CD14-positive monocyte (primary cell): Measurements from ENCODE around the gene FAM210A. TPM values are rescaled to one million over a fixed set of nuclear protein-coding genes. Genes with fewer than 3 reads are reported as not detected.
A peak's percentile ranks its signal among the peaks of the same experiment; 100 is the strongest.

Source experiments
- DNase-seq, 3 donors: peaks; one replicate each; pipeline ENCODE4 v3.0.0-alpha.2; 2011 to 2022
- H2AFZ ChIP-seq: 2 replicates; pipeline ENCODE4 v1.6.0; 2012; ENCODE audit warnings: mild to moderate bottlenecking, low read depth, low read length, inconsistent platforms; ENCODE audit not compliant: insufficient read depth, poor library complexity, severe bottlenecking
- H3K27ac ChIP-seq, 2 donors: 1 replicate in 1 of 2; 2 replicates in 1 of 2; pipeline ENCODE4 v1.5.1; 2012 to 2013; ENCODE audit warnings: low read length in 2 of 2, control low read depth in 1 of 2, inconsistent platforms in 1 of 2, low read depth in 1 of 2, mild to moderate bottlenecking in 1 of 2
- H3K27me3 ChIP-seq, 2 donors: one replicate each; pipeline versions ENCODE4 v1.6.0 to v1.6.1; 2011 to 2013; ENCODE audit warnings: low read length in 2 of 2; ENCODE audit not compliant: control insufficient read depth in 2 of 2, insufficient read depth in 2 of 2
- H3K36me3 ChIP-seq, 2 donors: replicated peaks in 1 of 2; 1 replicate in 1 of 2; 2 replicates in 1 of 2; pipeline versions ENCODE4 v1.5.1 to v1.6.1; 2012 to 2013; ENCODE audit warnings: low read length in 2 of 2, control low read depth in 1 of 2, inconsistent platforms in 1 of 2, mild to moderate bottlenecking in 1 of 2; ENCODE audit not compliant: insufficient read depth in 2 of 2, control insufficient read depth in 1 of 2
- H3K4me1 ChIP-seq, 2 donors: 1 replicate in 1 of 2; 2 replicates in 1 of 2; pipeline versions ENCODE4 v1.5.1 to v1.6.1; 2012 to 2013; ENCODE audit warnings: low read length in 2 of 2, control low read depth in 1 of 2, inconsistent platforms in 1 of 2, mild to moderate bottlenecking in 1 of 2, moderate library complexity in 1 of 2; ENCODE audit not compliant: insufficient read depth in 2 of 2, control insufficient read depth in 1 of 2
- H3K4me2 ChIP-seq: replicated peaks from 2 replicates; pipeline ENCODE3; 2012; ENCODE audit warnings: low read length, moderate library complexity, mild to moderate bottlenecking; ENCODE audit not compliant: poor library complexity, severe bottlenecking; ENCODE audit errors: extremely low read depth
- H3K4me3 ChIP-seq, 3 experiments: fragments of 200-600 bp in 1 of 3; sonication (generic) in 1 of 3; replicated peaks in 1 of 3; 1 replicate in 2 of 3; 2 replicates in 1 of 3; pipeline ENCODE4 v1.5.1; 2011 to 2013; ENCODE audit warnings: low read length in 3 of 3, mild to moderate bottlenecking in 3 of 3, control low read depth in 2 of 3, low read depth in 2 of 3, inconsistent platforms in 1 of 3, moderate library complexity in 1 of 3
- H3K79me2 ChIP-seq: 2 replicates; pipeline ENCODE4 v1.6.0; 2012; ENCODE audit warnings: mild to moderate bottlenecking, control low read depth, inconsistent platforms, low read length, moderate library complexity; ENCODE audit not compliant: insufficient read depth
- H3K9ac ChIP-seq: 2 replicates; pipeline ENCODE4 v1.6.0; 2017; ENCODE audit warnings: low read length, mild to moderate bottlenecking; ENCODE audit not compliant: insufficient read depth, poor library complexity, severe bottlenecking
- H3K9me3 ChIP-seq, 2 donors: replicated peaks in 1 of 2; 1 replicate in 1 of 2; 2 replicates in 1 of 2; pipeline versions ENCODE4 v1.5.1 to v1.6.1; 2012 to 2013; ENCODE audit warnings: low read length in 2 of 2, control low read depth in 1 of 2; ENCODE audit not compliant: control insufficient read depth in 1 of 2, insufficient read depth in 1 of 2
- H4K20me1 ChIP-seq: 2 replicates; pipeline ENCODE4 v1.6.0; 2012; ENCODE audit warnings: mild to moderate bottlenecking, low read length, control low read depth, moderate library complexity; ENCODE audit not compliant: insufficient read depth
- H3K27ac Mint-ChIP-seq, 7 donors: one replicate each; pipeline ENCODE4 v1.8.0; 2020; ENCODE audit warnings: mild to moderate bottlenecking in 7 of 7, mixed read lengths in 7 of 7, moderate library complexity in 6 of 7, inconsistent platforms in 2 of 7
- H3K27me3 Mint-ChIP-seq, 3 donors: one replicate each; pipeline ENCODE4 v1.8.0; 2021 to 2022; ENCODE audit warnings: low read depth in 3 of 3, mild to moderate bottlenecking in 3 of 3, mixed read lengths in 3 of 3, moderate library complexity in 3 of 3, inconsistent platforms in 1 of 3
- H3K36me3 Mint-ChIP-seq, 2 donors: one replicate each; pipeline ENCODE4 v1.8.0; 2020; ENCODE audit warnings: mixed read lengths in 2 of 2, inconsistent platforms in 1 of 2, mild to moderate bottlenecking in 1 of 2
- H3K4me1 Mint-ChIP-seq: one replicate; pipeline ENCODE4 v1.8.0; 2020; ENCODE audit warnings: mild to moderate bottlenecking, mixed read lengths
- H3K4me3 Mint-ChIP-seq, 2 donors: one replicate each; pipeline ENCODE4 v1.8.0; 2020; ENCODE audit warnings: mild to moderate bottlenecking in 2 of 2, mixed read lengths in 2 of 2, moderate library complexity in 1 of 2
- H3K9me3 Mint-ChIP-seq, 7 donors: one replicate each; pipeline ENCODE4 v1.8.0; 2020 to 2022; ENCODE audit warnings: mixed read lengths in 7 of 7, mild to moderate bottlenecking in 6 of 7, moderate library complexity in 6 of 7, inconsistent platforms in 2 of 7
- CTCF ChIP-seq: fragments of 200-600 bp; IDR thresholded peaks from one replicate; pipeline ENCODE4 v1.8.0; 2022; ENCODE audit warnings: antibody characterized with exemption, mild to moderate bottlenecking
- WGBS: methylation state at CpG from one replicate; pipeline ENCODE4 v1.1.5; 2013; ENCODE audit warnings: missing lambda C conversion rate; ENCODE audit not compliant: insufficient coverage; 5-methylcytosine and 5-hydroxymethylcytosine counted together
- intact Hi-C, 2 donors: fragments of 100-400 bp; cut with micrococcal nuclease; formaldehyde crosslinking; loops; one replicate each; pipeline versions ENCODE4 v1.15.0 to v1.15.1; 2023
- polyA plus RNA-seq, 3 donors: library from polyadenylated mRNA; depleted of rRNA in 1 of 3; unstranded in 2 of 3; stranded (reverse) in 1 of 3; fragments of 300-500 nt in 2 of 3; fragments of >200 nt in 1 of 3; fragmentation: Illumina TruSeq in 2 of 3; gene quantifications; 1 replicate in 2 of 3; 2 replicates in 1 of 3; pipeline ENCODE4 v1.2.3, GENCODE V29; 2012 to 2021

FAM210A gene
- polyA plus RNA-seq, 3 donors = 2.8 to 6.9 (median 6.9) TPM

GRCh38 chr18:13720847-13721246 is 5.5 kb downstream of the FAM210A start:
- Histone ChIP-seq H4K20me1 (no peaks in the 10 kb centered on the region), H3K27ac (no peak overlapping the region), H3K4me3 (no peak overlapping the region), H3K4me2 (no peak overlapping the region), H3K9me3 (peaks cover 4 to 8% of the 10 kb centered on the region in 2 donors), H3K79me2 (peaks cover 83% of the 10 kb centered on the region), H3K27me3 (no peaks in the 10 kb centered on the region), H2AFZ (no peak overlapping the region), H3K9ac (no peak overlapping the region), H3K36me3 (peaks cover 0 to 5% of the 10 kb centered on the region in 2 donors), H3K4me1 (peaks cover 7 to 9% of the 10 kb centered on the region in 2 donors)
- peaks cover 3 to 13% (median 7%) of the 10 kb centered on the region in 7 donors for H3K9me3 Mint-ChIP-seq
- no peak for TF ChIP-seq CTCF
- peaks cover 18% of the 10 kb centered on the region for H3K4me1 Mint-ChIP-seq
- peaks cover 0 to 2% (median 0%) of the 10 kb centered on the region in 3 donors for H3K27me3 Mint-ChIP-seq
- DNase-seq = no peak
- intact Hi-C loops = loop anchor here in 1 of 2 donors (10.0 kb wide), 1 partner anchor 836 kb away; the partner anchor contains the start of gene PTPN2
- no peak overlapping the region for H3K27ac Mint-ChIP-seq
- peaks cover 0 to 14% of the 10 kb centered on the region in 2 donors for H3K36me3 Mint-ChIP-seq
- WGBS = no CpG with 5 or more reads among the region's 1 CpG
- H3K4me3 Mint-ChIP-seq = no peak overlapping the region

- H3K79me2 ChIP-seq = peaks cover 77% of the 10 kb centered on the region
- no peak for TF ChIP-seq CTCF
- no peak overlapping the region for H3K4me3 Mint-ChIP-seq
- no peak overlapping the region for H3K27ac ChIP-seq
- DNase-seq = no peak
- H3K36me3 ChIP-seq = peaks cover 0 to 5% of the 10 kb centered on the region in 2 donors
- H3K27ac Mint-ChIP-seq = peak overlapping the region in 1 of 7 donors; percentile 21
- H3K4me2 ChIP-seq = no peak overlapping the region
- H3K4me1 ChIP-seq = peaks cover 0 to 2% of the 10 kb centered on the region in 2 donors
- no peak overlapping the region for H3K4me3 ChIP-seq
- H2AFZ ChIP-seq = no peak overlapping the region
- H4K20me1 ChIP-seq = no peaks in the 10 kb centered on the region
- peaks cover 11% of the 10 kb centered on the region for H3K4me1 Mint-ChIP-seq
- H3K36me3 Mint-ChIP-seq = peaks cover 0 to 14% of the 10 kb centered on the region in 2 donors
- peaks cover 3 to 13% (median 7%) of the 10 kb centered on the region in 7 donors for H3K9me3 Mint-ChIP-seq
- no CpG with 5 or more reads among the region's 1 CpG for WGBS
- no peaks in the 10 kb centered on the region for H3K27me3 ChIP-seq
- no peak overlapping the region for H3K9ac ChIP-seq
- intact Hi-C loops = loop anchor here in 1 of 2 donors (10.0 kb wide), 1 partner anchor 835 kb away; the partner anchor contains the start of gene PTPN2
- H3K27me3 Mint-ChIP-seq = peaks cover 0 to 2% (median 0%) of the 10 kb centered on the region in 3 donors
- peaks cover 4 to 8% of the 10 kb centered on the region in 2 donors for H3K9me3 ChIP-seq
Measured at GRCh38 chr18:13720123-13720522, 6.2 kb downstream of the FAM210A start.
